Placental pericyte (primary cell): ENCODE measurements around the gene SEC23B. TPM values are rescaled to one million over a fixed set of nuclear protein-coding genes. Genes with fewer than 3 reads are reported as not detected.

ENCODE experiments used
- small RNA-seq: library from RNA; depleted of rRNA; stranded (forward); fragments of <200 nt; gene quantifications from one replicate; pipeline ENCODE3, GENCODE V24; 2012; ENCODE audit warnings: low replicate concordance
- total RNA-seq: library from RNA; depleted of rRNA; stranded (reverse); fragments of >200 nt; gene quantifications from 2 replicates; pipeline ENCODE4 v1.2.3, GENCODE V29; 2012

The SEC23B gene
- total RNA-seq = 74.4 and 132 TPM in 2 replicates

GRCh38 chr20:18507218-18508191 is at the start of gene SEC23B:
SEC23B (plus strand) TSS chr20:18507940; CDS start chr20:18510836, 2,896 bp downstream.

GRCh38 chr20:18466894-18467730 is 40.6 kb upstream of the SEC23B start, which contains the start of the genes DZANK1 and POLR3F:
DZANK1 (minus strand) TSS chr20:18467030; CDS start chr20:18465358, 1,672 bp downstream.
POLR3F (plus strand) TSS chr20:18467390; CDS start chr20:18467507, 117 bp downstream.

GRCh38 chr20:18496740-18497592 is 10.8 kb upstream of the SEC23B start, which contains the start of gene RBBP9:
RBBP9 (minus strand) TSS chr20:18497225; CDS start chr20:18497167, 58 bp downstream.

GRCh38 chr20:18566892-18567738 is 59.4 kb downstream of the SEC23B start, which contains the start of gene SMIM26:
SMIM26 (plus strand) TSS chr20:18567432; CDS start chr20:18567479, 47 bp downstream.

GRCh38 chr20:18587665-18588573 is 80.2 kb downstream of the SEC23B start, which contains the start of gene DTD1:
DTD1 (plus strand) TSS chr20:18588054; CDS start chr20:18588073, 19 bp downstream.

Small RNA genes lying within 50 kb of the gene (small RNA-seq; reads per million reads assigned to genes)
- not detected for gene MIR3192
- not detected for gene RN7SL638P
- not detected for gene RNU6ATAC34P

Other genes with a start within 250 kb of the SEC23B start
- gene ZNF133, start 219.4 kb upstream of the SEC23B start, total RNA-seq = 17.7 and 18.8 TPM in 2 replicates
- 1.3 and 1.7 TPM in 2 replicates for gene DZANK1, start 40.9 kb upstream of the SEC23B start, total RNA-seq
- 8.5 and 16.5 TPM in 2 replicates for gene POLR3F, start 40.5 kb upstream of the SEC23B start, total RNA-seq
- gene RBBP9, start 10.7 kb upstream of the SEC23B start, total RNA-seq = 4.8 and 20.2 TPM in 2 replicates
- gene SMIM26, start 59.5 kb downstream of the SEC23B start, total RNA-seq = 39.4 and 80.5 TPM in 2 replicates
- gene DTD1, start 80.1 kb downstream of the SEC23B start, total RNA-seq = 63.7 and 70.4 TPM in 2 replicates